GM23248 (cell line): ENCODE data around the gene CCDC136.

ENCODE experiments used
- EZH2 ChIP-seq: fragments of 200-600 bp; sonication (generic); IDR thresholded peaks from 2 replicates; pipeline ENCODE4 v1.6.1; 2018; ENCODE audit warnings: antibody characterized with exemption, mild to moderate bottlenecking; ENCODE audit not compliant: insufficient read depth, poor library complexity, severe bottlenecking
- EZH2phosphoT487 ChIP-seq: fragments of 200-600 bp; sonication (generic); IDR thresholded peaks from 2 replicates; pipeline ENCODE4 v1.6.1; 2018; ENCODE audit warnings: antibody characterized with exemption, moderate library complexity, mild to moderate bottlenecking, low read depth; ENCODE audit not compliant: insufficient read depth

GRCh38 chr7:128781851-128782250 lies 9.9 kb upstream of the CCDC136 start:
- TF ChIP-seq EZH2phosphoT487, result no peak
- TF ChIP-seq EZH2, result no peak
